GM13976 (cell line): ENCODE data around the gene DDX46.

Source experiments
- DNase-seq: peaks from one replicate; pipeline ENCODE4 v3.0.0; 2012; ENCODE audit warnings: low spot score
- in situ Hi-C: fragments of 300-500 bp; cut with MboI; formaldehyde crosslinking; loops from one replicate; pipeline ENCODE4 v1.12.0; 2022; ENCODE audit warnings: low sequenced_read_pairs, mixed read lengths, inconsistent platforms; ENCODE audit not compliant: unreplicated experiment
- TF ChIP-seq, protein P1 (sequence below): IDR thresholded peaks from 2 replicates; pipeline ENCODE4 v1.5.1; 2012; ENCODE audit warnings: borderline replicate concordance, mild to moderate bottlenecking; ENCODE audit not compliant: insufficient read depth; ENCODE audit errors: extremely low read depth, missing control alignments, control extremely low read depth

The DDX46 gene

DNA sequence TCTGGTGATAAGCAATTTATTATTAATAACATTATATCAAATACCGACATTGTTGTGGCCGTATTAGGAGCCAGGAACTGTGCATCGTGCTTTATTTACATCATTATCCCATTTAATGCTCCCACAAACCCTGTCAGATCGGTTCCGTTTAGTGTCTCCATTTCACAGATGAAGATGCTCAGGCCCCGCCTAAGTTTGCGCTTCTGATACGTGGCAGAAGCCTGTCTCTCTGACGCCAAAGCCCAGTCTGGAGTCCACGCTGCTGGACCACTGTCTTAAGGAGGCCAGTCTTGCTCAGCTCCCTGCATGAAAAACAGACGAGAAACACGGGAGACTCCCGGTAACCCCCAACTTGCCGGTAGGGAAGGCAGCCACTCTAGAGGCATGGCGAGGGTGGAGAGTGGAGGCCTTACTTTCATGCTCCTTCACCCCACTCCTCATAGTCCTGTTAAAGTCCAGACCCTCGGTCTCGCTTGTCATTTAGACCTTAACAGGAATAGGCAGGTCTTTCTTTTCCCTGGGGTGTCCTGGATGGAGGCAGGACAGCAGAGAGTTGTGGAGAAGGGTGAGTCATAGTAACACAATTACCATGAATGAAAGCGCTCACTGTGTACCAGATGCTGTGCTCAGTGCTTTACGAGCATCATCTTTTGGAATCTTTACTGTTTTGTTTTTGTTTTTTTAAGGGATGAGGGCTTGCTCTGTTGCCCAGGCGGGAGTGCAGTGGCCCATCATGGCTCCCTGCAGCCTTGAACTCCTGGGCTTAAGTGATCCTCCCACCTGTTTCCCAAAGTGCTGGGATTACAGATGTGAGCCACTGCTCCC lies 116.5 kb downstream of the DDX46 start:
- TF ChIP-seq, protein P1, sequence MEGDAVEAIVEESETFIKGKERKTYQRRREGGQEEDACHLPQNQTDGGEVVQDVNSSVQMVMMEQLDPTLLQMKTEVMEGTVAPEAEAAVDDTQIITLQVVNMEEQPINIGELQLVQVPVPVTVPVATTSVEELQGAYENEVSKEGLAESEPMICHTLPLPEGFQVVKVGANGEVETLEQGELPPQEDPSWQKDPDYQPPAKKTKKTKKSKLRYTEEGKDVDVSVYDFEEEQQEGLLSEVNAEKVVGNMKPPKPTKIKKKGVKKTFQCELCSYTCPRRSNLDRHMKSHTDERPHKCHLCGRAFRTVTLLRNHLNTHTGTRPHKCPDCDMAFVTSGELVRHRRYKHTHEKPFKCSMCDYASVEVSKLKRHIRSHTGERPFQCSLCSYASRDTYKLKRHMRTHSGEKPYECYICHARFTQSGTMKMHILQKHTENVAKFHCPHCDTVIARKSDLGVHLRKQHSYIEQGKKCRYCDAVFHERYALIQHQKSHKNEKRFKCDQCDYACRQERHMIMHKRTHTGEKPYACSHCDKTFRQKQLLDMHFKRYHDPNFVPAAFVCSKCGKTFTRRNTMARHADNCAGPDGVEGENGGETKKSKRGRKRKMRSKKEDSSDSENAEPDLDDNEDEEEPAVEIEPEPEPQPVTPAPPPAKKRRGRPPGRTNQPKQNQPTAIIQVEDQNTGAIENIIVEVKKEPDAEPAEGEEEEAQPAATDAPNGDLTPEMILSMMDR: no peak
- in situ Hi-C loops: no loop called here
- peak; percentile 56 for DNase-seq

DNA sequence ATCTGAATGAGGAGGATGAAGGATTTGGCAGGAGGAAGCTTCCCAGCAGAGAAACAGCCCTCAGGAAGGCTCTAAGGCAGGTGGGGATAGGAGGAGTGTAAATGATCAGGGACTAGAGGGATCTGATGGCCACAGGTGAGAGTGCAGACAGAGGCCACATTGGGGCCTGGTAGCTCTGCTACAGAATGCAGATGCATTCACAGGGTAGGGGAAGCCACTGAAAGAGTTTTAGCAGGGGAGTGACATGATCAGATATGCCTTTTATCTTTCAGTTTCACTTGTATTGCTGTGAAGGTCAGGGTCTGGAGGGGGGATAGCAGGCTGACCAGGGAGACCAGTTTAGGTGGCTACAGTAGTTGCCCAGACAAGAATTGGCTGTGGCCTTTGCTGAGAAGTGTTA lies 118.6 kb downstream of the DDX46 start:
- in situ Hi-C loops: no loop called here
- DNase-seq: peak; percentile 71
- TF ChIP-seq, protein P1: no peak

DNA sequence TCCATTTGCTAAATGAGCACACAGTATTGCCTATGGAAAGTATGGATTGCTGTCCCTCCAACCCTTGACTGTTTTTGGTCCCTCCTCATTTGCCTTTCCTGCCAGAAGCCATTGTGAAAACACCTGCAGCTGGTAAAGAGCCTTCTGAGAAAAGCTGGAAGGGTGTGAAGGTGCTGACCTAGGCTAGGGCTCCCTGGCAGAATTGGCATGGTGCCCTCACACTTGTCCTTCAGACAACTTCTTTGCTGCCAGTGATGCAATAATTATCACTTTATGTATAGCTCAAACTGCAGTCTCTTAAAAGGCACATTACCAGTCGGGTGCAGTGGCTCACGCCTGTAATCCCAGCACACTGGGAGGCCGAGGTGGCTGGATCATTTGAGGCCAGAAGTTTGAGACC lies 119.8 kb downstream of the DDX46 start:
- TF ChIP-seq, protein P1: no peak
- DNase-seq: no peak
- in situ Hi-C loops: no loop called here

DNA sequence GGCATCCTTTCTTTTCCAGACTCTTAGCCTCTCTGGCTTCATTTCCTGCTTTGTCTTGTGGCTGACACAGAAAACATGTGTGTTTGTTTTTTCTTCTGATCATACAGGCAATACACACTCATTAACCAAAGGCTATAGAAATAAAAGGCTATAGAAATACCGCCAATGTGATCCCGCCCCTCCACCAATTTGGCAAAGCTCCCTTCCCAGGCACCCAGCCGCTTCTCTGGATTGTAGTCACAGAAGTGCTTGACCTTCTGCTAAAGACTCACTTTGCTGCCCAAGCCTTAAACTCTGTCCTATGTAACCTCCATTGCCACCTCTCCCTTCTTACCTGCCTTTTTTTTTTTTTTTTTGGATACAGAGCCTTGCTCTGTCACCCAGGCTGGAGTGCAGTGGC lies 120.9 kb downstream of the DDX46 start:
- TF ChIP-seq, protein P1: no peak
- no peak for DNase-seq
- in situ Hi-C loops: no loop called here
